ENCODE results near the gene MOB3C.

The MOB3C gene

GRCh38 chr1:46637444-46638083, 21.0 kb upstream of the MOB3C start:
- DNase-seq = no peak

- no peak for DNase-seq
Observed at GRCh38 chr1:46635205-46635604, 18.6 kb upstream of the MOB3C start.

GRCh38 chr1:46630719-46631118, 14.1 kb upstream of the MOB3C start:
- DNase-seq = no peak

GRCh38 chr1:46623743-46624644, 7.4 kb upstream of the MOB3C start:
- no peak for DNase-seq

- no peak for DNase-seq
Observed at GRCh38 chr1:46622344-46622743, 5.7 kb upstream of the MOB3C start.

GRCh38 chr1:46621930-46622329, 5.3 kb upstream of the MOB3C start:
- DNase-seq = no peak

GRCh38 chr1:46619656-46620258, 3.1 kb upstream of the MOB3C start:
- no peak for DNase-seq

GRCh38 chr1:46618754-46619415, 2.3 kb upstream of the MOB3C start:
- no peak for DNase-seq

GRCh38 chr1:46617833-46618232, 1.2 kb upstream of the MOB3C start:
- DNase-seq = no peak

GRCh38 chr1:46617108-46617800, 643 bp upstream of the MOB3C start:
- DNase-seq = no peak

- no peak for DNase-seq
Observed at GRCh38 chr1:46615735-46616134, 876 bp downstream of the MOB3C start.

GRCh38 chr1:46615088-46615487, 1.5 kb downstream of the MOB3C start:
- DNase-seq = no peak

GRCh38 chr1:46614604-46614984, 2.0 kb downstream of the MOB3C start:
- DNase-seq = no peak

GRCh38 chr1:46613661-46614603, 2.7 kb downstream of the MOB3C start:
- no peak for DNase-seq

GRCh38 chr1:46612937-46613660, 3.5 kb downstream of the MOB3C start:
- no peak for DNase-seq

GRCh38 chr1:46611691-46612221, 4.9 kb downstream of the MOB3C start:
- no peak for DNase-seq

GRCh38 chr1:46607345-46608130, 9.1 kb downstream of the MOB3C start:
- DNase-seq = no peak

- no peak for DNase-seq
Observed at GRCh38 chr1:46606255-46606965, 10.2 kb downstream of the MOB3C start.

- DNase-seq = no peak
Observed at GRCh38 chr1:46605232-46605631, 11.4 kb downstream of the MOB3C start.

All from SIG-M5 (cell line).